GM04503 (cell line): ENCODE measurements around the gene PPP2R5E.
"Not testable (repeated sequence)": the region's sequence is repeated elsewhere in the genome, so short reads cannot be mapped to it uniquely, and the experiment has no call there.

Experiments
- DNase-seq: peaks from one replicate; pipeline ENCODE4 v3.0.0-alpha.2; 2012; ENCODE audit warnings: low read depth

PPP2R5E gene

GRCh38 chr14:63371613-63372012 lies 171.6 kb downstream of the PPP2R5E start:
- DNase-seq, result not testable (repeated sequence)

- no peak for DNase-seq
These were observed 172.1 kb downstream of the PPP2R5E start for GRCh38 chr14:63371033-63371432.

- DNase-seq, result no peak
These were observed 175.3 kb downstream of the PPP2R5E start for GRCh38 chr14:63367742-63368364.

- no peak for DNase-seq
These were observed 180.8 kb downstream of the PPP2R5E start for GRCh38 chr14:63362389-63362819.

- DNase-seq, result no peak
These were observed 181.4 kb downstream of the PPP2R5E start for GRCh38 chr14:63361790-63362189.

- no peak for DNase-seq
These were observed 185.3 kb downstream of the PPP2R5E start for GRCh38 chr14:63357841-63358240.

GRCh38 chr14:63345826-63346225 lies 197.4 kb downstream of the PPP2R5E start:
- DNase-seq, result no peak

GRCh38 chr14:63344336-63344735 lies 198.8 kb downstream of the PPP2R5E start:
- no peak for DNase-seq

GRCh38 chr14:63343878-63344277 lies 199.3 kb downstream of the PPP2R5E start:
- no peak for DNase-seq

- DNase-seq, result no peak
These were observed 200.8 kb downstream of the PPP2R5E start for GRCh38 chr14:63342371-63342770.

- DNase-seq, result no peak
These were observed 214.1 kb downstream of the PPP2R5E start for GRCh38 chr14:63328787-63329737.

GRCh38 chr14:63326840-63327239 lies 216.3 kb downstream of the PPP2R5E start:
- no peak for DNase-seq

GRCh38 chr14:63322897-63323573 lies 220.1 kb downstream of the PPP2R5E start:
- no peak for DNase-seq

- no peak for DNase-seq
These were observed 220.7 kb downstream of the PPP2R5E start for GRCh38 chr14:63322472-63322871.
